SU-DHL-6 (cell line): ENCODE measurements around the gene FOXK2.

Source experiments
- H2AFZ ChIP-seq: fragments of 200-600 bp; sonication (generic); 2 replicates; pipeline ENCODE4 v1.6.1; 2014; ENCODE audit warnings: low read depth, mild to moderate bottlenecking, moderate library complexity, mixed read lengths, antibody characterized with exemption, low read length; ENCODE audit not compliant: severe bottlenecking
- H3F3A ChIP-seq: fragments of 200-600 bp; shearing (Covaris generic); 2 replicates; pipeline ENCODE4 v1.6.0; 2016; ENCODE audit warnings: antibody characterized with exemption, mild to moderate bottlenecking; ENCODE audit not compliant: insufficient read depth
- H3K27ac ChIP-seq: fragments of 200-600 bp; sonication (generic); 2 replicates; pipeline ENCODE4 v1.5.1; 2016; ENCODE audit warnings: low read depth, mild to moderate bottlenecking, low read length, moderate library complexity, mixed read lengths
- H3K27me3 ChIP-seq: fragments of 200-600 bp; sonication (generic), shearing (Covaris generic); 2 replicates; pipeline ENCODE4 v1.6.0; 2014; ENCODE audit warnings: mild to moderate bottlenecking, low read length
- H3K36me3 ChIP-seq: fragments of 200-600 bp; sonication (generic); 2 replicates; pipeline ENCODE4 v1.6.1; 2014; ENCODE audit warnings: mild to moderate bottlenecking, low read length, mixed read lengths
- H3K4me2 ChIP-seq: fragments of 300-600, 200-600 bp; shearing (Covaris generic), sonication (generic); 2 replicates; pipeline ENCODE4 v1.6.0; 2014; ENCODE audit warnings: low read length, low read depth, mild to moderate bottlenecking; ENCODE audit not compliant: poor library complexity, severe bottlenecking
- H3K4me3 ChIP-seq: fragments of 200-600 bp; sonication (generic); 2 replicates; pipeline ENCODE4 v1.5.1; 2014; ENCODE audit warnings: antibody characterized with exemption, low read length, mild to moderate bottlenecking, mixed read lengths; ENCODE audit not compliant: insufficient read depth, poor library complexity, severe bottlenecking
- H3K79me2 ChIP-seq: fragments of 200-600 bp; sonication (generic); 2 replicates; pipeline ENCODE4 v1.6.1; 2014; ENCODE audit warnings: mild to moderate bottlenecking, low read length, moderate library complexity; ENCODE audit not compliant: insufficient read depth
- H3K9ac ChIP-seq: fragments of 200-600 bp; sonication (generic); 2 replicates; pipeline ENCODE4 v1.7.0; 2014; ENCODE audit warnings: mild to moderate bottlenecking, low read length
- H3K9me2 ChIP-seq: fragments of 200-600 bp; sonication (generic); replicated peaks from 2 replicates; pipeline ENCODE4 v1.6.1; 2014; ENCODE audit warnings: low read length; ENCODE audit not compliant: insufficient read depth
- H3K9me3 ChIP-seq: fragments of 200-600 bp; sonication (generic); 2 replicates; pipeline ENCODE4 v1.6.1; 2014; ENCODE audit warnings: low read length, mixed read lengths; ENCODE audit not compliant: insufficient read depth
- H4K20me1 ChIP-seq: fragments of 200-600 bp; sonication (generic); 2 replicates; pipeline ENCODE4 v1.6.1; 2014; ENCODE audit warnings: low read depth, mild to moderate bottlenecking, antibody characterized with exemption, low read length, moderate library complexity, mixed read lengths
- EZH2phosphoT487 ChIP-seq: fragments of 200-600 bp; sonication (generic), shearing (Covaris generic); conservative IDR thresholded peaks from 2 replicates; pipeline ENCODE4 v1.6.1; 2018; ENCODE audit warnings: mild to moderate bottlenecking, antibody characterized with exemption, low read length, moderate library complexity, mixed read lengths
- TF ChIP-seq, protein P1 (sequence below): fragments of 200-600 bp; sonication (generic); IDR thresholded peaks from one replicate; pipeline ENCODE4 v1.5.1; 2017; ENCODE audit warnings: antibody characterized with exemption, mild to moderate bottlenecking, low read length, moderate library complexity; ENCODE audit not compliant: insufficient read depth, poor library complexity, severe bottlenecking

The FOXK2 gene

DNA sequence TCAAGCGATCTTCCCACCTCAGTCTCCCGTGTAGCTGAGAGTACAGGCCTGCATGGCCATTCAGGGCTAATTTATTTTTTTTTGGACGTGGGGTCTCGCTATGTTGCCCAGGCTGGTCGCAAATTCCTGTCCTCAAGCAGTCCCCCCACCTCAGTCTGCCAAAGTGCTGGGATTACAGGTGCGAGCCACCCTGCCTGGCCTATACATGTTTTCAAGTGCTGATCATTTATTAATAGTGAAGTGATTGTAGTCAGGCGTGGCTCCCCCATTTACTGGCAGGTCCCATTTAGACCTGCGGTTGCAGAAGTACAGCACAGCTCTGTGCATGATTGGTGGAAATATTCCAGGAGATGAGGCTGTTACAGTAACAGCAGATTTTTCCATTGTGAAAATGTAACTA lies 8.4 kb downstream of the FOXK2 start:
- H3K27ac ChIP-seq = no peak overlapping the region
- H3F3A ChIP-seq = peaks cover 5% of the 10 kb centered on the region; the same call in 1 of the 2 replicates
- no peak overlapping the region for H2AFZ ChIP-seq
- TF ChIP-seq, protein P1, sequence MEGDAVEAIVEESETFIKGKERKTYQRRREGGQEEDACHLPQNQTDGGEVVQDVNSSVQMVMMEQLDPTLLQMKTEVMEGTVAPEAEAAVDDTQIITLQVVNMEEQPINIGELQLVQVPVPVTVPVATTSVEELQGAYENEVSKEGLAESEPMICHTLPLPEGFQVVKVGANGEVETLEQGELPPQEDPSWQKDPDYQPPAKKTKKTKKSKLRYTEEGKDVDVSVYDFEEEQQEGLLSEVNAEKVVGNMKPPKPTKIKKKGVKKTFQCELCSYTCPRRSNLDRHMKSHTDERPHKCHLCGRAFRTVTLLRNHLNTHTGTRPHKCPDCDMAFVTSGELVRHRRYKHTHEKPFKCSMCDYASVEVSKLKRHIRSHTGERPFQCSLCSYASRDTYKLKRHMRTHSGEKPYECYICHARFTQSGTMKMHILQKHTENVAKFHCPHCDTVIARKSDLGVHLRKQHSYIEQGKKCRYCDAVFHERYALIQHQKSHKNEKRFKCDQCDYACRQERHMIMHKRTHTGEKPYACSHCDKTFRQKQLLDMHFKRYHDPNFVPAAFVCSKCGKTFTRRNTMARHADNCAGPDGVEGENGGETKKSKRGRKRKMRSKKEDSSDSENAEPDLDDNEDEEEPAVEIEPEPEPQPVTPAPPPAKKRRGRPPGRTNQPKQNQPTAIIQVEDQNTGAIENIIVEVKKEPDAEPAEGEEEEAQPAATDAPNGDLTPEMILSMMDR = no peak
- no peak for TF ChIP-seq EZH2phosphoT487
- H3K27me3 ChIP-seq = no peaks in the 10 kb centered on the region
- no peaks in the 10 kb centered on the region for H3K36me3 ChIP-seq
- H3K9ac ChIP-seq = no peak overlapping the region
- H3K9me2 ChIP-seq = no peaks in the 10 kb centered on the region
- H3K9me3 ChIP-seq = no peaks in the 10 kb centered on the region
- no peak overlapping the region for H3K4me3 ChIP-seq
- H3K79me2 ChIP-seq = peaks cover 99% of the 10 kb centered on the region
- H4K20me1 ChIP-seq = peaks cover 38% of the 10 kb centered on the region
- no peak overlapping the region for H3K4me2 ChIP-seq

DNA sequence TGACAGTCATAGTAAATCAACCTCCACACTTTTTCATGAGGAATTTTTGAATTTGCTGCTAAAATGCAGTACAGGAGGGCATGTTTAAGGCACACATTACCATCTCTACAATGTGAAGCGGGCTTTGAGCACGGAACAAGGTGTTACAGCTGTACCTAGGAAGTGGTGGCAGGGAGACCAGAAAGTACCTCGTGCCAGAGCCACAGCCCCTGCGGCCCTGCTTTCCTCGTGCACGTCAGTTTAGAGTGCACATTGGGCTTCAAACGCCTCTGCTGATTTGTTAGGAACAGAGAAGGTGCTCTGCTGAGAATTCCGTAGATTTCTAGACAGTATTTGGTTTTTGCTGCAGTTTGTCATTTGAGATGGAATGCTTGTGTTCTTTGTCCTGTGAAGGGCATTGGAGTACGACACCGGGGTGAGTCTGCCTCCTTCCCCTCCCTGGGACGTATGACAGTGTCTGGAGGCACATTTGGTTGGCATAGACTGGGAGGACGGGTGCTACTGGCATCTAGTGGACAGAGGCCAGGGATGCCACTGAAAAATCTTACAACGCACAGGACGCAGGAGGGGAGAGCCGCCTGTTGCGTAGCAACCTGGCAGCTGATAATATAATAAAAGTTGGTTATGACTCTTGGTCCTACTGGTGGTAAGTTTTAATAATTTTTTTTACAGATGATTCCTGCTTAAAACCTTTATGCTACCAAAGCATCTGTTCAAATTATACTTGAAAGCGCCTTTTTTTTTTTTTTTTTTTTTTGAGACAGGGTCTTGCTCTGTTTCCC lies 9.1 kb downstream of the FOXK2 start:
- Histone ChIP-seq H3K27ac (no peak overlapping the region), H2AFZ (no peak overlapping the region)

DNA sequence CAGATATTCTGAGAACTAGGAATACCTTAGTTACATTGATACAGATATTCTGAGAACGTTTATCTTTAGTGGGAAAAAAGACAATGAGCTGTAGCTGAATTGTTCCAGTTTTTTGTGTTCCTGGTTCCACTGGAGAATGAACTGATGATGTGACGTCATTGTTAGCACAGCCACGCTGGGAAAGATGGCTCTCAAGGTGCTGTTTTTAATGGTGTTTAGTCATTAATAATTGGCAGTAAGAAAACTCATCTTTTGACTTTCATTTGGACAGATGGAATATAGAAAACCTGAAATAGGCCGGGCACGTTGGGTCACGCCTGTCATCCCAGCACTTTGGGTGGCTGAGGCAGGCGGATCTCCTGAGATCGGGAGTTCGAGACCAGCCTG lies 10.4 kb downstream of the FOXK2 start:
- peaks cover 37% of the 10 kb centered on the region for H4K20me1 ChIP-seq

More for the DNA sequence above, 9.1 kb downstream of the FOXK2 start:
- Histone ChIP-seq H3K9me2 (no peaks in the 10 kb centered on the region), H3K36me3 (no peaks in the 10 kb centered on the region), H3F3A (peaks cover 5% of the 10 kb centered on the region; the same call in 1 of the 2 replicates), H4K20me1 (peaks cover 42% of the 10 kb centered on the region), H3K9ac (no peak overlapping the region), H3K4me3 (no peak overlapping the region), H3K9me3 (no peaks in the 10 kb centered on the region), H3K27me3 (no peaks in the 10 kb centered on the region), H3K79me2 (peaks cover 99% of the 10 kb centered on the region), H3K4me2 (no peak overlapping the region)
- TF ChIP-seq, protein P1 = no peak
- no peak for TF ChIP-seq EZH2phosphoT487

More for the DNA sequence above, 10.4 kb downstream of the FOXK2 start:
- H3F3A ChIP-seq = peaks cover 5% of the 10 kb centered on the region; the same call in 1 of the 2 replicates
- no peak overlapping the region for H3K27ac ChIP-seq
- no peak overlapping the region for H3K9ac ChIP-seq
- TF ChIP-seq, protein P1 = no peak
- no peak for TF ChIP-seq EZH2phosphoT487
- no peaks in the 10 kb centered on the region for H3K36me3 ChIP-seq
- peaks cover 99% of the 10 kb centered on the region for H3K79me2 ChIP-seq
- no peaks in the 10 kb centered on the region for H3K27me3 ChIP-seq
- no peaks in the 10 kb centered on the region for H3K9me2 ChIP-seq
- no peak overlapping the region for H3K4me2 ChIP-seq
- no peaks in the 10 kb centered on the region for H3K9me3 ChIP-seq
- no peak overlapping the region for H3K4me3 ChIP-seq
- no peak overlapping the region for H2AFZ ChIP-seq
